Measurements from ENCODE around the gene PFKP.

The PFKP gene

GRCh38 chr10:3119796-3120459 is 52.6 kb downstream of the PFKP start:
- DNase-seq: no peak

GRCh38 chr10:3122034-3122433 is 54.7 kb downstream of the PFKP start:
- DNase-seq: no peak

DNA sequence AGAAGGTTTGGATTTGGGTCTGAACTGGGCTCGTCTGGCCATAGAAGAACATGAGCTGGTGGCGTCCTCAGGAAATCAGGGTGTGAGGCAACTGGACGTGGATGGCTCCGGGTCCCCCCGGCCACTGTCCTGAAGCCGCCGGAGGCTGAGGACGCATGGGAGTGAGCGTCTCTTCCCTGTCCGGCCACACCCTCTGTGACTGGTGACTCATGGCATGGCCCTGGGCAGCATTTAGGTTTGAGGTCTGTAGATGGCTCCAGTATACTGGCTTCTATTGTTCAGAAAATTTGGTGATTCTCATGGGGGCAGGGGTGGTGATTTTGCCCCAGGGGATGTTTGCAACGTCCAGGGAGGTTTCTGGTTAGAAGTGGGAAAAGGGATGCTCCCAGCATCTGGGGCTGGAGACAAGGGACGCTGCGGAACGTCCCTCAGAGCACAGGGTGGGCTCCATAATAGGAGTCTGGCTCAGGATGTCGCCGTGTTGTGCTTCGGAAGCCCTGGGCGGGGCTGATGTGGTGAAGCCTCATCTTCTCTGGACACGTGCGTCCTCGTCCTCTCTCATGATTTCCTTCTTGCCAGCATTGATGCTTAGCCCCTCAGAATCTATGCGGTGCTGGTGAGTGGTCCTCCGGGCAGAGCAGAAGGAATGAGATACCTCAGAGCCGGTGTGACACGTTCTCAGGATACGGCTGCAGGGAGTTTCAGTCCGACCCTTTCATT is 55.3 kb downstream of the PFKP start:
- no peak for DNase-seq

GRCh38 chr10:3123571-3124411 is 56.4 kb downstream of the PFKP start:
- no peak for DNase-seq

GRCh38 chr10:3124412-3125175 is 57.2 kb downstream of the PFKP start:
- no peak for DNase-seq

GRCh38 chr10:3125527-3126170 is 58.3 kb downstream of the PFKP start:
- DNase-seq: no peak

- no peak for DNase-seq
Observed at GRCh38 chr10:3126249-3126648, 58.9 kb downstream of the PFKP start.

DNA sequence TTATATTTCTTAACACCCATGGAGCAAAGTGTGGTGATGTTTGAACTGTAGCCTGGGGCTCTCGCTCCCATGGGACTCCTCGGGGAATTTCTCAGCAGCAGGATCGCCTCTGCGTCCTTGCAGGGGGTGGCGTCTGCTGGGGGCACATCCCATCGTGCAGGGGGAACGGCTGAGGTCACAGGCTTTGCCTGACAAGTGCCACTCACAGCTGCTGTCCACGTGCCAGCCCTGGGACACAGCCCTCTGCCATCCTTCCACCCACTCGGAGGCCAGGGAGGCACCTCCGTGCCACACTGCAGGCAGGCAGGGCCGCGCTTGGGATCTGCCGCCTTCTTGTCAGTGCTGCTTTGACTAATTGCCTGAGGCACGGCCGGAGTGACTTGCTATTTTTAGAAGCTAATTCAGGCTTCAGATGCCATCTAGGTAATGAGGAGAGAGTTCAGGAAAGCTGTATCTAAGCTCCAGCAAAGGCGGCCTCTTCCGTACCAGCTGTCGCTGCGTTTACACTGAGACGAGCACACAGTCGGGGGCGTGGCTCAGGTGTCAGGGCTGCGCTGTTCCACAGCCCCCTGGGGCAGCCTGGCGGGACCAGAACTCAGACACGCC is 59.5 kb downstream of the PFKP start:
- DNase-seq: no peak

DNA sequence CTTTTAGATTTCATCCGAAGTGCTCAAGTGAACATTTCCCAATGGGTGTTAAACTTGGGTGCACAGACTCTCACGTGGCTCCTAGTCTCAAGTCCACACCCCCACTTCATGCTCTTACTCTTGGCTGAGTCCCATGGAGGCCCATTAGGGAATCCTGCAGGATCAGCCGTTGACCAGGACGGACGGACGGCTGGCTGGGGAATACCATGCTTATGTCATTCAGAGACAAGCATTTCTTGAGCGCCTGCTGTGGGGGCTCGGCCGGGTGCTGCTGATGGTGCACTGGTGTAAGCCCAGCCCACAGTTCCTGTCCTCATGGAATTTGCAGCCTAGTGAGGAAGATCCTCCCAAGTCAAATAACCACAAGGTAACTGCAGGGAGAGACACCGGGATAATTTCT is 60.6 kb downstream of the PFKP start:
- no peak for DNase-seq

DNA sequence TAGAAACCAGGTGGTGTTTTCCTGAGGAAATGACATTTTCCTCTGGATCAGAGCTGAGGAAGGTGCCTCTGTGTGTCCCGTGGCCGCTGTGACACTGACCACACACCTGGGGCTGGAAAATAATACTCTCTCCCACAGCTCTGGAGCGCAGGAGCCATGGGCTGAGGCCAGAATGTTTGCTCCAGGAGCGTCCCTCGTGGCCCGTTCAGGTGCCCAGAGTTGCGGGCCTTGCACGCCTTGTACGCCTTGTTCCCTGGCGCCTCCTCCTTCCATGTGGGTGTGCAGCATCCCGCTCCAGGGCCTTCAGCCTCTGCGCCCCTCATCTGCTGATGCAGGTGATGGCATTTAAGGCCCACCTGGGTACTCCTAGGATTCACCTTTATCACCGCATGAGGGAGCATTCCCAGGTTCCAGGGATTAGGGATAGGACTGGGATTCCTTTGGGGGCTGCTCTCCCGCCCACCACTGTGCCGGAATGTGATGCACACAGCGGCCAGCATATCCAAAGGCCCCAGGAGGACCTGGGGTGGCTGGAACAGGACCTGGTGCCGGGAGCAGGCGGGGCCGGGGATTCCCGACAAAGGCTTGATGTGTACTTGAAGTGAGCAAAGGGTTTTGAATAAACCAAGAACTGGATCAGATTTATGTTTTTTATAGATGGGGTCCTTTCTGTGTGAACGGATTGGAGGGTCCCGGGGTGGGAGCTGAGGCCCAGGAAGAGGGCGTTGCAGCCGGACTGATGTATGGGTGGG is 61.2 kb downstream of the PFKP start:
- no peak for DNase-seq

DNA sequence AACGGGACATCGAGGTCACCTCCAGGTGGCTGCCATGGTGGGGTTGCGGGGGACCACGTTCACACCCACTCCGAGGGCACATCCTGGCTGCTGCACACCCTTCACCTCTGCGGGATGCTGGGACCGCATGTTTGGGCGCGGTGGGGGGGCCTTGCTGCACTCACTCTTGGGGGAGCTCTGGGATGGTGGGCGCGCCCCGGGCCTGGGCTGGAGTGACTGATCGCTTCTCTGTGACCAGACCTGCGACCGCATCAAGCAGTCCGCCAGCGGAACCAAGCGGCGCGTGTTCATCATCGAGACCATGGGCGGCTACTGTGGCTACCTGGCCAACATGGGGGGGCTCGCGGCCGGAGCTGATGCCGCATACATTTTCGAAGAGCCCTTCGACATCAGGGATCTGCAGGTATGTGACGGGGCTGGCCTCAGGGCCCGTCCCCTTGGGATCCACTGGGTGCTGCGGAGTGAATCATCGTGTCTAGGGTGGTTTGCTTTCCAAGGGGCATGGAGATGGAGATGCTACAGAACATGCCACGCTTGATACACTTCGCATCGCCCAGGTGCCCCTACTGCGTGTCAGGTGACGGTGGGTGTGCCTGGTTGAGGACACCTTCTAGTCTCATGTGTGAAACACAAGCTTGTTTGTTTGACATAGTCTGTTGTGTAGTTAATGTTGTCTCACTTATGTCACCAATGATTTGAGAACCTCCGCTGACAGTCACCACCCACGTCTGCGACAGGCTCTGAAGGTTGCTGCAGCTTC is 62.4 kb downstream of the PFKP start:
- no peak for DNase-seq

DNA sequence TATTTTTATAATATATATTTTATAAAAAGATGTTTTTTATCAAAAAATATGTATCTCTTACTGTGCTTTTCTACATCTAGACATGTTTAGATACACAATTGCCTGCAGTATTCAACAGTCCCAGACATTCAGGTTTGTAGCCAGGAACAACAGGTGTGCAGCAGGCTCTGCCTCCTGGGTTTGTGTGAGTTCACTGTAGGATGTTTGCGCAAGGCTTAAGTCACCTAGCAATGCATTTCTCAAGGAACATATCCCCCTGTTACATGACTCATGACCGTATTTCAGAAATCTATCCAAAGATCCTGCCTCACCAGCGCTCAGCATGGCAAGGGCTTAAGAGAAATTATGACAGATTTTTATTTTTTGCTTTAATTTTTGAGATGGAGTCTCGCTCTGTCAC is 63.8 kb downstream of the PFKP start:
- no peak for DNase-seq

- no peak for DNase-seq
Observed at GRCh38 chr10:3132036-3133025, 65.0 kb downstream of the PFKP start.

DNA sequence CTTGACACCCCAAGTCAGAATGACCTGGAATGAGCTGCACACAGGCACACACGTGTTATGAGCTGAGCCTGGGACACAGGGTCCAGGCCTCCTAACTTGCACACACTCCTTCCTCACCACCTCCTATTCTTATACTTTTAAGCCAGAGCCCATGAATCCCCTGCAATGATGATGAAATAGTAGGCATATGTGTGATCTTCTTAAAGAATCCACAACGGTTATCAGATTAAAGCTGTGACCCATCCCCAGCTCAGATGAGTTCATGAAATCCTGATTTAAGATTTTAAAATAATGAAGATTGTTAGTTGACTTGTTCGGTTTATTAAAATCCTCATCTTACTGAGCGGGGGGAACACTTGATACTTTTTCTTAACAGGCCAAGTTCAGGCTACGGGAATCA is 66.6 kb downstream of the PFKP start:
- DNase-seq: no peak

GRCh38 chr10:3135006-3135405 is 67.7 kb downstream of the PFKP start:
- DNase-seq: no peak

- no peak for DNase-seq
Observed at GRCh38 chr10:3136336-3136735, 69.0 kb downstream of the PFKP start.

- DNase-seq: no peak
Observed at GRCh38 chr10:3136763-3137611, 69.6 kb downstream of the PFKP start.

Data from stimulated activated CD4-positive, alpha-beta T cell treated with anti-CD3 and anti-CD28 coated beads, Interleukin-2, amount 100 ng/mL, for 24 hours (primary cell).